H1 (cell line): ENCODE measurements around the gene BTBD8.

Source experiments
- CHD1 ChIP-seq: IDR thresholded peaks from 2 replicates; pipeline ENCODE4 v1.6.1; 2012; ENCODE audit warnings: low read depth, low read length, improper control_type of control experiment
- CTCF ChIP-seq, 3 experiments: IDR thresholded peaks; 1 replicate in 2 of 3; 2 replicates in 1 of 3; pipeline versions ENCODE4 v1.5.1 to v1.6.1; 2011; ENCODE audit warnings: low read length in 3 of 3, mild to moderate bottlenecking in 3 of 3, inconsistent platforms in 2 of 3, low read depth in 1 of 3, moderate library complexity in 1 of 3; ENCODE audit not compliant: insufficient read depth in 1 of 3; ENCODE audit errors: control extremely low read depth in 1 of 3
- EGR1 ChIP-seq: IDR thresholded peaks from 2 replicates; pipeline ENCODE4 v1.6.1; 2011; ENCODE audit warnings: low read depth, low read length, borderline replicate concordance
- EP300 ChIP-seq, 2 experiments: IDR thresholded peaks; 1 replicate in 1 of 2; 2 replicates in 1 of 2; pipeline ENCODE4 v1.6.1; 2011 to 2012; ENCODE audit warnings: low read depth in 2 of 2, low read length in 2 of 2, mild to moderate bottlenecking in 2 of 2, borderline replicate concordance in 1 of 2, inconsistent platforms in 1 of 2, moderate library complexity in 1 of 2
- EZH2 ChIP-seq: fragments of 200-600 bp; sonication (generic); IDR thresholded peaks from 2 replicates; pipeline ENCODE4 v1.7.1; 2012; ENCODE audit warnings: low read depth, mild to moderate bottlenecking, moderate library complexity, low read length, inconsistent platforms; ENCODE audit not compliant: severe bottlenecking
- HDAC6 ChIP-seq: IDR thresholded peaks from one replicate; pipeline ENCODE4 v1.7.1; 2012; ENCODE audit warnings: low read depth, mild to moderate bottlenecking, inconsistent platforms, low read length, moderate library complexity
- MAX ChIP-seq: IDR thresholded peaks from 2 replicates; pipeline ENCODE4 v1.6.1; 2012; ENCODE audit warnings: inconsistent platforms
- POLR2AphosphoS5 ChIP-seq: IDR thresholded peaks from 2 replicates; pipeline ENCODE4 v1.6.1; 2011; ENCODE audit warnings: low read depth, low read length
- SP4 ChIP-seq: IDR thresholded peaks from 2 replicates; pipeline ENCODE4 v1.6.1; 2012; ENCODE audit warnings: low read length, inconsistent platforms
- SRF ChIP-seq: IDR thresholded peaks from 2 replicates; pipeline ENCODE4 v1.6.1; 2011; ENCODE audit warnings: mild to moderate bottlenecking, low read depth, low read length, moderate library complexity
- TAF7 ChIP-seq: optimal IDR thresholded peaks from 2 replicates; pipeline ENCODE3; 2011; ENCODE audit warnings: low read depth, mild to moderate bottlenecking, inconsistent platforms, low read length, moderate library complexity, borderline replicate concordance
- TCF12 ChIP-seq: IDR thresholded peaks from 2 replicates; pipeline ENCODE4 v1.6.1; 2011; ENCODE audit warnings: low read depth, mild to moderate bottlenecking, low read length
- USF2 ChIP-seq: IDR thresholded peaks from 2 replicates; pipeline ENCODE4 v1.6.1; 2011; ENCODE audit warnings: low read length, improper control_type of control experiment
- YY1 ChIP-seq: IDR thresholded peaks from 2 replicates; pipeline ENCODE4 v1.6.1; 2011; ENCODE audit warnings: low read depth, mild to moderate bottlenecking, low read length

GRCh38 chr1:92094090-92094489 is 13.9 kb downstream of the BTBD8 start:
- no peak for TF ChIP-seq CTCF (IDR thresholded peaks at IDR 0.05; ENCODE audit: control extremely low read depth in 1 of 3, insufficient read depth in 1 of 3, low read depth in 1 of 3, low read length in 3 of 3)
- no peak for TF ChIP-seq MAX
- TF ChIP-seq POLR2AphosphoS5: no peak
- no peak for TF ChIP-seq EP300 (IDR thresholded peaks at IDR 0.05; ENCODE audit: borderline replicate concordance in 1 of 2, low read depth in 2 of 2, low read length in 2 of 2)
- TF ChIP-seq HDAC6: no peak
- no peak for TF ChIP-seq USF2
- no peak for TF ChIP-seq SP4
- no peak for TF ChIP-seq SRF
- TF ChIP-seq EGR1: no peak
- no peak for TF ChIP-seq CHD1
- no peak for TF ChIP-seq TAF7
- TF ChIP-seq EZH2: no peak
- TF ChIP-seq YY1: no peak
- no peak for TF ChIP-seq TCF12
